HepG2 (cell line): ENCODE data around the gene OSBPL10. TPM values are rescaled to one million over a fixed set of nuclear protein-coding genes. Genes with fewer than 3 reads are reported as not detected.

Experiments used
- ATAC-seq: fragments of 200-7000 bp; cut with Tn5 transposase; 3 replicates; pipeline ENCODE4 v1.9.1; 2020; ENCODE audit warnings: mild to moderate bottlenecking, moderate library complexity
- BruUV-seq: library from RNA; stranded (reverse); fragments of 400-500 nt; replicated peaks from 2 replicates; lab custom pipeline; 2021; lab: Mats Ljungman, UMichigan
- CTCF ChIA-PET: fragments of 300-600 bp; formaldehyde crosslinking; extraction: SDS; loops from one replicate; lab custom pipeline; 2021; ENCODE audit warnings: low total read pairs, inconsistent platforms, low intra/inter-chr PET ratio; lab: Yijun Ruan, JAX
- POLR2A ChIA-PET: fragments of 350-600 bp; sonication (Branson Sonifier 250); formaldehyde crosslinking; loops from one replicate; lab custom pipeline; 2020; ENCODE audit warnings: antibody characterized with exemption, inconsistent platforms; lab: Yijun Ruan, JAX
- DNase-seq: peaks from one replicate; pipeline ENCODE4 v3.0.0-alpha.2; 2015; ENCODE audit warnings: low spot score
- FAIRE-seq: peaks from 3 replicates; lab custom pipeline; 2011; peaks lifted over from hg19 to GRCh38; lab: Jason Lieb, UNC
- H2AFZ ChIP-seq: one replicate; pipeline ENCODE4 v1.6.1; 2011; ENCODE audit warnings: low read length, inconsistent platforms
- H3K27ac ChIP-seq: fragments of 300-600 bp; 3 replicates; pipeline ENCODE4 v1.8.0; 2011; ENCODE audit warnings: mixed run types, mild to moderate bottlenecking, mixed read lengths, low read length, inconsistent platforms; ENCODE audit not compliant: insufficient read depth; ENCODE audit errors: extremely low read length
- H3K27me3 ChIP-seq, 2 experiments: fragments of 200-600 bp in 1 of 2; 2 replicates in 1 of 2; 3 replicates in 1 of 2; pipeline versions ENCODE4 v1.6.0 to v1.8.0; 2011; ENCODE audit warnings: low read length in 2 of 2, mild to moderate bottlenecking in 2 of 2, moderate library complexity in 2 of 2, inconsistent platforms in 1 of 2; ENCODE audit not compliant: insufficient read depth in 2 of 2, control insufficient read depth in 1 of 2
- H3K36me3 ChIP-seq, 2 experiments: fragments of 200-600 bp in 1 of 2; replicated peaks in 1 of 2; 2 replicates in 1 of 2; 3 replicates in 1 of 2; pipeline versions ENCODE4 v1.5.1 to v1.8.0; 2011; ENCODE audit warnings: low read length in 2 of 2, inconsistent platforms in 1 of 2; ENCODE audit not compliant: insufficient read depth in 2 of 2, control insufficient read depth in 1 of 2
- H3K4me1 ChIP-seq: 2 replicates; pipeline ENCODE4 v1.5.1; 2012; ENCODE audit warnings: low read length, inconsistent platforms; ENCODE audit not compliant: insufficient read depth
- H3K4me2 ChIP-seq: 2 replicates; pipeline ENCODE4 v1.6.0; 2011; ENCODE audit warnings: low read depth, low read length, inconsistent platforms
- H3K4me3 ChIP-seq, 3 experiments: fragments of 200-600 bp in 1 of 3; sonication (generic), shearing (Covaris generic) in 1 of 3; replicated peaks in 1 of 3; 2 replicates each; pipeline ENCODE4 v1.5.1; 2011 to 2016; ENCODE audit warnings: low read length in 3 of 3, inconsistent platforms in 2 of 3, low read depth in 2 of 3, mild to moderate bottlenecking in 2 of 3, control low read depth in 1 of 3, mixed read lengths in 1 of 3; ENCODE audit not compliant: insufficient read depth in 1 of 3
- H3K79me2 ChIP-seq: one replicate; pipeline ENCODE4 v1.6.1; 2011; ENCODE audit warnings: low read length, inconsistent platforms; ENCODE audit not compliant: insufficient read depth
- H3K9ac ChIP-seq: 2 replicates; pipeline ENCODE4 v1.6.0; 2011; ENCODE audit warnings: mild to moderate bottlenecking, low read depth, low read length, inconsistent platforms; ENCODE audit not compliant: insufficient read depth
- H3K9me3 ChIP-seq: 2 replicates; pipeline ENCODE4 v1.5.1; 2012; ENCODE audit warnings: mild to moderate bottlenecking, low read length
- H4K20me1 ChIP-seq: 2 replicates; pipeline ENCODE4 v1.6.0; 2011; ENCODE audit warnings: inconsistent platforms, mild to moderate bottlenecking, low read length, moderate library complexity; ENCODE audit not compliant: insufficient read depth
- HMGXB3 ChIP-seq: sonication (generic); formaldehyde crosslinking; IDR thresholded peaks from 2 replicates; pipeline ENCODE4 v1.4.0; 2020; ENCODE audit warnings: missing genetic modification reagents, borderline replicate concordance
- KDM2A ChIP-seq: sonication (generic); formaldehyde crosslinking; IDR thresholded peaks from 2 replicates; pipeline ENCODE4 v1.4.0; 2020; ENCODE audit warnings: low read depth, missing genetic modification reagents, borderline replicate concordance
- POGZ ChIP-seq: sonication (generic); formaldehyde crosslinking; IDR thresholded peaks from 2 replicates; pipeline ENCODE4 v1.4.0; 2020; ENCODE audit warnings: mild to moderate bottlenecking, missing genetic modification reagents
- SP5 ChIP-seq: IDR thresholded peaks from 2 replicates; pipeline ENCODE4 v1.6.1; 2016; ENCODE audit warnings: low read depth, borderline replicate concordance
- TOPORS ChIP-seq: sonication (generic); formaldehyde crosslinking; IDR thresholded peaks from 2 replicates; pipeline ENCODE4 v1.8.0; 2023; ENCODE audit warnings: mild to moderate bottlenecking, missing genetic modification reagents
- ZFP41 ChIP-seq: sonication (generic); formaldehyde crosslinking; IDR thresholded peaks from 2 replicates; pipeline ENCODE4 v1.4.0; 2020; ENCODE audit warnings: mild to moderate bottlenecking, missing genetic modification reagents, borderline replicate concordance
- ZNF264 ChIP-seq: sonication (generic); formaldehyde crosslinking; IDR thresholded peaks from 2 replicates; pipeline ENCODE4 v1.4.0; 2020; ENCODE audit warnings: missing genetic modification reagents
- ZNF781 ChIP-seq: sonication (generic); formaldehyde crosslinking; IDR thresholded peaks from 2 replicates; pipeline ENCODE4 v1.5.1; 2020; ENCODE audit warnings: borderline replicate concordance, mild to moderate bottlenecking, missing genetic modification reagents; ENCODE audit errors: not compliant biosample characterization
- WGBS: methylation state at CpG from one replicate; pipeline ENCODE4 v1.1.6; 2017; ENCODE audit warnings: low lambda C conversion rate; 5-methylcytosine and 5-hydroxymethylcytosine counted together
- in situ Hi-C: cut with HindIII; loops from 2 replicates; pipeline ENCODE4 v1.10.0; 2017; ENCODE audit warnings: low pct_unique_long_range_greater_than_20kb; ENCODE audit not compliant: extremely low pct_ligation_motif_present
- intact Hi-C: fragments of 100-400 bp; cut with micrococcal nuclease; formaldehyde crosslinking; loops from one replicate; pipeline ENCODE4 v1.10.0; 2022; ENCODE audit not compliant: unreplicated experiment
- polyA plus RNA-seq, 8 experiments: library from polyadenylated mRNA; depleted of rRNA in 3 of 8; stranded (reverse) in 7 of 8; unstranded in 1 of 8; fragments of >200 nt; fragmentation: Illumina TruSeq in 4 of 8; extraction: Trizol in 4 of 8; gene quantifications; 2 replicates each; pipeline versions ENCODE4 v1.2.1 to v1.2.3, GENCODE V29; 2011 to 2016; ENCODE audit warnings: low read depth in 4 of 8, missing spikeins in 1 of 8, mixed read lengths in 1 of 8; ENCODE audit not compliant: insufficient read depth in 1 of 8
- total RNA-seq, 5 experiments: library from RNA; depleted of rRNA; stranded (reverse); fragments of >200 nt; fragmentation: Illumina TruSeq; extraction: Trizol; gene quantifications; 2 replicates each; pipeline ENCODE4 v1.2.3, GENCODE V29; 2016; ENCODE audit warnings: low read depth in 1 of 5
- TF ChIP-seq, protein P1 (sequence below): IDR thresholded peaks from 2 replicates; pipeline ENCODE4 v1.6.1; 2016; ENCODE audit warnings: mild to moderate bottlenecking, missing biosample characterization, missing genetic modification reagents
- TF ChIP-seq, protein P2 (sequence below): sonication (generic); formaldehyde crosslinking; conservative IDR thresholded peaks from 2 replicates; pipeline ENCODE4 v1.4.0; 2020; ENCODE audit warnings: missing genetic modification reagents

OSBPL10 gene
- total and polyA plus RNA-seq, 2 of the 13 experiments (the other 11 are each of a cell fraction or from before 2014, with no cell fraction given) = 10.3 to 28.6 TPM

GRCh38 chr3:31748281-31748932, 232.7 kb downstream of the OSBPL10 start:
- no peak overlapping the region for H3K9ac ChIP-seq
- ATAC-seq = no peak
- intact Hi-C loops (no loop called here), in situ Hi-C loops (no loop called here)
- no peaks in the 10 kb centered on the region for H3K27me3 ChIP-seq
- H2AFZ ChIP-seq = no peak overlapping the region
- H3K4me1 ChIP-seq = peaks cover 8% of the 10 kb centered on the region
- no TSS peak for BruUV-seq
- no peaks in the 10 kb centered on the region for H3K9me3 ChIP-seq
- POLR2A ChIA-PET = interaction anchor here (0.7 kb wide), 1 partner anchor 21 kb away, joined by 3 read pairs; no protein-coding TSS in a partner anchor
- H4K20me1 ChIP-seq = no peaks in the 10 kb centered on the region
- no peak for TF ChIP-seq KDM2A (CRISPR knock-in tag)
- no peak for TF ChIP-seq ZNF264
- no peak for TF ChIP-seq POGZ
- TF ChIP-seq, protein P1, sequence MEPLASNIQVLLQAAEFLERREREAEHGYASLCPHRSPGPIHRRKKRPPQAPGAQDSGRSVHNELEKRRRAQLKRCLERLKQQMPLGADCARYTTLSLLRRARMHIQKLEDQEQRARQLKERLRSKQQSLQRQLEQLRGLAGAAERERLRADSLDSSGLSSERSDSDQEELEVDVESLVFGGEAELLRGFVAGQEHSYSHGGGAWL (CRISPR knock-in tag) = no peak
- no peak for TF ChIP-seq HMGXB3 (CRISPR knock-in tag)
- no peak for TF ChIP-seq TOPORS
- no peak for TF ChIP-seq ZFP41 (CRISPR knock-in tag)
- no peak for TF ChIP-seq ZNF781 (CRISPR knock-in tag)
- no peak for TF ChIP-seq SP5 (CRISPR knock-in tag)
- TF ChIP-seq, protein P2, sequence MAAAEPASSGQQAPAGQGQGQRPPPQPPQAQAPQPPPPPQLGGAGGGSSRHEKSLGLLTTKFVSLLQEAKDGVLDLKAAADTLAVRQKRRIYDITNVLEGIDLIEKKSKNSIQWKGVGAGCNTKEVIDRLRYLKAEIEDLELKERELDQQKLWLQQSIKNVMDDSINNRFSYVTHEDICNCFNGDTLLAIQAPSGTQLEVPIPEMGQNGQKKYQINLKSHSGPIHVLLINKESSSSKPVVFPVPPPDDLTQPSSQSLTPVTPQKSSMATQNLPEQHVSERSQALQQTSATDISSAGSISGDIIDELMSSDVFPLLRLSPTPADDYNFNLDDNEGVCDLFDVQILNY (CRISPR knock-in tag) = no peak
- WGBS = 81% methylated on average over 5 of the region's 5 CpGs
- no peak for DNase-seq
- H3K79me2 ChIP-seq = no peaks in the 10 kb centered on the region
- no peak overlapping the region for H3K4me2 ChIP-seq
- H3K4me3 ChIP-seq = no peak overlapping the region
- FAIRE-seq = no peak
- CTCF ChIA-PET = no interaction called here
- no peak overlapping the region for H3K27ac ChIP-seq
- H3K36me3 ChIP-seq = peaks cover 9 to 16% of the 10 kb centered on the region in 2 experiments; a peak in 3 of 5 replicates
